ENCODE results near the gene TOX2. TPM values are rescaled to one million over a fixed set of nuclear protein-coding genes. Genes with fewer than 3 reads are reported as not detected.

Gene TOX2
- total RNA-seq, 1 donor from 2014 or later: 3.9 TPM

- no peak for DNase-seq (ENCODE audit: low spot score)
These were observed 62.6 kb downstream of the TOX2 start for GRCh38 chr20:43977252-43977651.

DNA sequence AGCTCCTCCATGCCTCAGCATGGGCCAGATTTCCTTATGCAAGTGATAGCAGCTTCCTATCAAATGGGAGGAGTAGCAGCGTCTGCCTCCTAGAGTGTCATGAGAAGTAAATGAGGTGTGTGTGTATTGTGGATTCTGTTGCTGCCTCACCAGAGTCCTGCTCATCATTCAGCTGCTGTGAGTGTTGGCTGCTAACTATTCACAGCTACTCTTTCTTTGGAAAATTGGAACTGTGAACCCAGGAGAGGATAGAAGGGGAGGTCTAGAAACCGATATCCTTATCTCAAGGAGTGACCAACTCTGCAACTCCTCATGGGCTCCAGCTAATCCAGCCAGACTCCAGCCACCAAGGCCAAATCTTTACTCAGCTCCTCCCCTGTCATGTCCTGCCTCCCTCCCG lies 63.3 kb downstream of the TOX2 start:
- no peak for DNase-seq (ENCODE audit: low spot score)

- DNase-seq (ENCODE audit: low spot score): no peak
These were observed 65.0 kb downstream of the TOX2 start for GRCh38 chr20:43979576-43980105.

- no peak for DNase-seq (ENCODE audit: low spot score)
These were observed 66.9 kb downstream of the TOX2 start for GRCh38 chr20:43981540-43981939.

GRCh38 chr20:43982016-43982415 lies 67.4 kb downstream of the TOX2 start:
- no peak for DNase-seq (ENCODE audit: low spot score)

DNA sequence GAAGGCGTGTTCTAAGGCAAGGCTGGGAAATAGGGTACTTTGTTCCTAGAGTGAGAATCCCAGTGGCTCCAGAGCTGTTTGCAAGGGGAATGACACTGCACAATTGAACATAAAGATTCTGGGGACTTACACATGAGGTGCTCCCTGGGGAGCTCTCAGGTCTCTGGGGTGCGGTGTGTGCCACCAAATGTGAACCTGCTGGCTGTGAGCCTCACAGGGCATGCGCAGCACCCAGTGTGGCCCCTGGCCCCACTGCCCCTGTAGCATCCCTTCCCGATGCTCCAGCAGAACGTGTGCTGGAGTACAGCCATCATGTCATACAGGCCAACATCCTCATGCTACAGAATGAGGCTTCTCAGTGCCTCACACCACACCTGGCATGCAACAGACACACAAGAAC lies 68.2 kb downstream of the TOX2 start:
- DNase-seq (ENCODE audit: low spot score): no peak

- no peak for DNase-seq (ENCODE audit: low spot score)
These were observed 68.7 kb downstream of the TOX2 start for GRCh38 chr20:43983359-43983758.

GRCh38 chr20:43983904-43984361 lies 69.3 kb downstream of the TOX2 start:
- DNase-seq (ENCODE audit: low spot score): no peak

- DNase-seq (ENCODE audit: low spot score): no peak
These were observed 69.9 kb downstream of the TOX2 start for GRCh38 chr20:43984587-43984986.

DNA sequence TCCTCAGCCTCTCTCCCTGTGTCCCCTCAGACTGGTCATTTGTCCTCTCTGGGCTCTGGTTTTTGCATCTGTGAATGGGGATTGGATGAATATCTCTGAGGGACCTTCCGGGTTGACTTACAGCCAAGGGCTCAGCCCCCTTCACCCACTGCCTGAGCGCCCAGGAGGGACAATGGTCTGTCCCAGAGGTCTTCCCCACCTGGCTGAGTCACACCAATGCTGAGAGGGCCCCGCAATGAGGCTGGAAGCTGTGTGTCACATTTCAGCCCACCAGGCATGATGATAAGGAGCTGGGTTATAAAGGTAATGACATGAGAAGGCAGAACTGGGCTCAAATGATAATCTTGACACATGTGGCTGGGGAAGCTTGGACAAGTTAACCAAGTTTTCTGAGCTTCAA lies 70.5 kb downstream of the TOX2 start:
- DNase-seq (ENCODE audit: low spot score): no peak

DNA sequence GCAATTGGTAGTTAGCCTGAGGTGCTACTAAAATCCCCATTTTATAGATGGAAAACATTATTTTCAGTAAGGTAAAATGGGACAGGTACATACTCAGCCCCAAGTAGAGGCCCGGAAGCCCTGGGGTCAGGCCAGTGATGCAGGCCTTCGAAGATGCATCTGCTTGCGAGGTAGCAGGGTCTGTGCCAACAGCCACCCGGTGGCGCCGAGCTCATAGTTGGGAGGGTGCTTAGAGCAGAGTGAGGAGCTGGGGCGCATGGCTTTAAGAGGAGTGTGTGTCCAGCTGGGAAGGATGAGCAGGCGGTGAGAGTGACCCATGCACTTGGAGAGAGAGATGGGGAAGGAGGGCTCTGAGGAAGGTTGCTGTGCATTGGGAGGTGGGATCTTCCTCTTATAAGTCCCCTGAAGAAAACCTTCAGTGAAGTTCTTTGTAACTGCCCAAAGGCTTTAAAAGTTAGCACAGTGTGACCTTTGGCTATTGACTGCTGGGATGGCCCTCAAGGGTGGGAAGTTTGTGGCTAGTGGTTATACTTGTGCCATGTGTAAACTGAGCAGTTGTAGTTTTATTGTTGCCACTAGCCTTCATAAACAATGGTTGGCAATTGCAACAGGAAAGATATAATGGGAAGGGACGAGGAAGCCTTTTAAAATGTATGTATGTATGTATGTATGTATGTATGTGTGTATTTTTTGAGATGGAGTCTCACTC lies 71.1 kb downstream of the TOX2 start:
- DNase-seq (ENCODE audit: low spot score): no peak

DNA sequence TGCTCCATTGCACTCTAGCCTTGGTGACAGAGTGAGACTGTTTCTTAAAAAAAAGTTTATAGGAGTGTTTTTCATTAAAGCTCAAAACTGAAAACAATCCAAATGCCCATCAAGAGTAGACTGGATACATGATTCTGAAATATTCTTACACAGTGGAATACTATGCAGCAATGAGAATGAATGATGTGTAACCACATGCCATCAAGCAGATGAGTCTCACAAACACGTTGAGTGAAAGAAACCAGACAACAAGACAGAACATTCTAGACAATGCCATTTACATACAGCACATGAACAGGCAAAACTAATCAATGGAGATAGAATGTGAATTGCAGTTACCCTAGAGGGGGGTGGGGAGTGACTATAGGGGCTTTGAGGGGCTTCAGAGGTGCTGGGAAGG lies 72.4 kb downstream of the TOX2 start:
- no peak for DNase-seq (ENCODE audit: low spot score)

GRCh38 chr20:43987531-43987930 lies 72.9 kb downstream of the TOX2 start:
- DNase-seq (ENCODE audit: low spot score): no peak

GRCh38 chr20:43988451-43988850 lies 73.8 kb downstream of the TOX2 start:
- DNase-seq (ENCODE audit: low spot score): no peak

DNA sequence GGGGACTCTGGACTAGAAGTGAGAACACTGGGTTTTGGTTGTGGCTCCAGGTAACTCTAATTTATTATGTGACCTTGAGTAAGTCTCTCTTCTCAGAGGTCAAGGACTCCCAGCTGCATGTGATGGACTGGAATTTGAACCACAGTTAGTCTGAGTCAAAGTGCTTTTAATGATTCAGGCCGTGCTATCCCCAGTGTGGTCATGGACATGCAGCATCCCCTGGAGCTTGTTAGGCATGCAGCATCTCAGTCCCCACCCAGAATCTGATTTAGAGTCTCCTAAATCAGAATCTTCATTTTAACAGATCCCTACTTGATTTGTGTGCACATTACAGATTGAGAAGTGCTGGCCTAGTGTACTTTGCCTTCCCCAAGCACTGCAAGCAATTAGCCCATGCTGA lies 74.2 kb downstream of the TOX2 start:
- no peak for DNase-seq (ENCODE audit: low spot score)

DNA sequence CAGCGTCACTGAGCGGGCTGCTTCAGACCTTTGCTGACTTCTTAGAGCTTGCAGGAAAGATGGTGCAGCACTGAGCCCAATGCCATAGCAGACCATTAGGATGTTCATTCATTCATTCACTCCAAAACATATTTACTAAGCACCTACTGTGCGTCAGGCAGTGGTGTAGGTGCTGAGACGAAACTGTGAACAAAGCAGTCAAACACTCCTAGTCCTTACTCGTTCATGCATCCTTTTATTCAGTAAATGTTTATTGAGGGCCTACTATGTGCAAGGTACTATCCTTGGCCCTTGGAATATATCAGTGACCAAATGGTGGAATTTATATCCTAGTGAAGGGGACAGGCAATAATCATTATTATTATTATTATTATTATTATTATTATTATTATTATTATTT lies 76.6 kb downstream of the TOX2 start:
- no peak for DNase-seq (ENCODE audit: low spot score)

DNA sequence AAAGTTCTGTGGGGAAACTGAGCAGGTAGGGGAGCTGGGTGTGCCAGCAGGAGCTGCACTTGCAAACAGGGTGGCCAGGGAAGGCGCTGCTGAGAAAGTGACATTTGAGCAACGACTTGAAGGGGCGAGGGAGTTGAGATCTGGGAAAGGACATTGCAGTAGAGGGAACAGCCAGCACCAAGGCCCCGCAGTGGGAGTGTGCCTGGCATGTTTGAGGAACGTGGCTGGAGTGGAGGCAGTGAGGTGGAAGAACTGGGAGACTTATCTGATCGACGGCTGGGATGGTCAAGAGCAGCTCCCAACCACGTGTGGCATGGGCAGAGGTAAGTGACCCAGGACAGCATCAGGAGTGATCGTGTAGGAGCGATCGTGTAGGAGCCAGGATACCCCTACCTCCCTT lies 77.3 kb downstream of the TOX2 start:
- DNase-seq (ENCODE audit: low spot score): no peak

- no peak for DNase-seq (ENCODE audit: low spot score)
These were observed 78.2 kb downstream of the TOX2 start for GRCh38 chr20:43992885-43993284.

DNA sequence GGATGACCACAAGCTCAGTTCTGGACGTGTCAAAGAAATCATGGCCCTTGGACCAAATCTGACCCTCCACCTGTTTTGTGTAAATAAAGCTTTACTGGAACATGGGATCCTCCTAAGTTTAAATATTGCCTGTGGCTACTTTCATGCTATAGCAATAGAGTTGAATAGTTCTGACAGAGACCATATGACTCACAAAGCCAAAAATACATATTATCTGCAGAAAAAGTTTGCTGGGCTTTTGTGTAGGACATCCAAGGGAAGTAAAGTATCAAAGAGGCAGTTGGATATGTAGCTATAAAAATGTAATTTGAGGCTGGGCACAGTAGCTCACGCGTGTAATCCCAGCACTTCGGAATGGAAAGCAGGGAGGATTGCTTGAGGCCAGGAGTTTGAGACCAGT lies 78.9 kb downstream of the TOX2 start:
- no peak for DNase-seq (ENCODE audit: low spot score)

DNA sequence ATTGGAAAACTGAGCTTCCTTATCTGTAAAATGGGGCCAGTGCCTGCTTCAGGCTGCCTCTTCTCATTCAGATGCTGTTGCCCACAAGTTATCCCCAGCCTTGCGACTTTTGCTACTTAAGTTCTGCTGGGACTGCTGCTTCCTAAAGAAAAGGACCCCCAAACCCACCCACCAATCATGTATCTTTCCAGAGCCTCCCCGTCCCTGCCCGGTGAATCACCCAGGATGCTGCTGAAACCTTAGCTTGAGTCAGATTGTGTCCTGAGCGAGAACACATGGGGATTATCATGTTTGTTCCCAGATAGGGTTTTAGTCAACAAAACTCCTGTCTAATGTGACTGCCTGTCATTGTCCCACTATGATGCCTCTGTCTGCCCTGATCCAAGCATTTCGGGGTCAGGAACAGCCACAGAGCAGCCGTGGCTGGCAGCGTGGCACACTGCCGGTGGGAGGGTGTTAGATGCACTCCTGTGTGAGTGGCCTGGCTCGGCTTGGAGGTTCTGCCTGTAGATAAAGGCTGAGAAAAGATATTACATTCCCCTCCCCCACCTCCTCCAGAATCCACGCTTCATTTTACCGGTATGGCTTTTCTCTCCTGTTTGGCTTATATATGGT lies 79.9 kb downstream of the TOX2 start:
- no peak for DNase-seq (ENCODE audit: low spot score)

DNA sequence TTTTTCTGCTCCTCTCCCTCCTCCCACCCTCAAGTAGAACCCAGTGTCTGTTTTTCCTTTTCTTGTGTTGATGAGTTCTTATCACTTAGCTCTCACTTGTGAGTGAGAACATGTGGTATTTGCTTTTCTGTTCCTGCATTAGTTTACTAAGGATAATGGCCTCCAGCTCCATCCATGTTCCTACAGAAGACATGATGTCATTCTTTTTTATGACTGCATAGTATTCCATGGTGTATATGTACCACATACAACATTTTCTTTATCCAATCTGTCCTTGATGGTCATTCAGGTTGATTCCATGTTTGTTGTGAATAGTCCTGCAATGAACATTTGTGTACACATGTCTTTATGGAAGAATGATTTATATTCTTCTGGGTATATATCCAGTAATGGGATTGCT lies 81.0 kb downstream of the TOX2 start:
- DNase-seq (ENCODE audit: low spot score): no peak

GRCh38 chr20:43996240-43996930 lies 81.7 kb downstream of the TOX2 start:
- DNase-seq (ENCODE audit: low spot score): no peak

- no peak for DNase-seq (ENCODE audit: low spot score)
These were observed 85.2 kb downstream of the TOX2 start for GRCh38 chr20:43999848-44000247.
